HG02981 (cell line): ENCODE results near the gene ABCB9.

Experiments used
- ATAC-seq: cut with Tn5 transposase; IDR thresholded peaks from one replicate; pipeline ENCODE4 v1.9.1; 2021; ENCODE audit warnings: mild to moderate bottlenecking, moderate library complexity; ENCODE audit not compliant: unreplicated experiment

ABCB9 gene

DNA sequence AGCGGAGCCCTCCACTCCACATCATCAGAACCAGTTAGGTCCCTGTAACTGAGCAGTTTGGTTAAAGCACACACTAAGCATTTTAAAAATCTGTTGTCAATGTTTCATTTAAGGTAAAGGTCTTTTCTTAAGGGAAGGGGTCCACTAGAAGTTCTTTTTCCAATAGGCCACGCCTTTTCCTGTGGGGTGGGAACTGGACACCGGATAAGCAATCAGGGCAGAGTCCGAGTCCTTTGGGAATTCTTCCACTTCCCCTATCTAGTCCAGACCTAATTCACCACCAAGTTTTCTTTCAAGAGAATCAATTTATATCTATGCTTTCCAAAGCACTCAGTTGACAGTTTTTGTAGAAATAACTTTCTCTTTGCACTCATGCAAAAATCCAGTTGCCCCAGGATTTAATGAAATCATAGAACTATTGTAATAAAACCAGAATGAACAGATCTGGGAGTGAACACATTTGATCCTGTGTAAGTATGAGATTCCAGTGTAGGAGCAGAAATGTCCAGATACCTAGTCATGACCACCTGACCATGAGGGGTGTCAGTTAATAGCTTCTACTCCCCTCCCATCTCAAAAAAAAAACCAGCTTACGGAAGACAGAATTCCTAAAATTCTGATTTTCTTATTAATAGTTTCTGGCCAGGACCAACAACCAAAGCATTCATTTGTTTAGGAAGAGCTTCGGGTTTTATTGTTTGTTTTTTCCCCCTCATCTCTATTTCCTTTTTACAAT lies 82.0 kb downstream of the ABCB9 start:
- no peak for ATAC-seq

DNA sequence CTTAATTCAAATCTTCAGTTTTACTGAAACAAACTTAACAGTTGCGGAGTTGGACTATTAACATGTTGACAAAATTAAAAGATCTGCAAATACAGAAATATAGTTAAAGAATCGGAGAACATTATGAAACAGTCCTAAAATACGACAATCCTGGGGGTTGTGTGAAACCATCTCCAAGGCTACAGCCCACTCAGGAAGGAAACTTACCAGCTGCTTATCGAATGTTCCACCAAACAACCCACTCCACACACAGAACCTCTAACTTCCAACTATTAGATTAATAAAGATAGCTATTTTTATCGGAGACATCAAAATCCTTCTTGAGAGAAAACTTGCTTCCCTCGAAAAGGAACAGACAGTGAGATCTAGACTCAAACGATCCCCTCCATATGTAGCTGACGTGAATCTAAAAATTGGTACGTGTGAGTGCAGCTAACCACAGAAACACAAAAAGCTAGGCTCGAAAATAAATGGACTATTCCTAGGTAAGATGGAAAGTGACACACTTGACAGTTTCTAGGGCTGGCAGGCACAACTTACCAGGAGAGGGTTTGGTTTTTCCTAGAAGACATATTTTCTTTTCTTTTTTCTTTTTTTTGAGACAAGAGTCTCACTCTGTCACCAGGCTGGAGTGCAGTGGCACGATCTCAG lies 83.2 kb downstream of the ABCB9 start:
- no peak for ATAC-seq

DNA sequence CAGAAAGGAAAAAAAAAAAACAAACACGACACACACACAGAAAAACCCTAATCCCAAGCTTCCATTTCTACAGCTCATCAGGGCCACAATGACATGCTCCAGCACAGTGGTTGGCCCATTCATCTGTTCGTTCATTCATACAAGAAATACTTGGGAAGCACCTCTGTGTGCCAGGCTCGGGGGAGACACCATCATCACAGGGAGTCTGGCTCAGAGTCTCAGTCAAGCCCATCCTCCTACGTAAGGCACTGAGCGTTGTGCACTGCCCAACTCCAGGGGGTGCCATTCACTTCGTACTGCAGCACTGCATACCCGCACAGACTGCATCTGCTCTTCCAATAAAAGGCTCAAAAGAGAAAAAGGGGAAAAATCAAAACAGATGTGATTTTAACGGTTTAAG lies 85.6 kb downstream of the ABCB9 start:
- no peak for ATAC-seq

DNA sequence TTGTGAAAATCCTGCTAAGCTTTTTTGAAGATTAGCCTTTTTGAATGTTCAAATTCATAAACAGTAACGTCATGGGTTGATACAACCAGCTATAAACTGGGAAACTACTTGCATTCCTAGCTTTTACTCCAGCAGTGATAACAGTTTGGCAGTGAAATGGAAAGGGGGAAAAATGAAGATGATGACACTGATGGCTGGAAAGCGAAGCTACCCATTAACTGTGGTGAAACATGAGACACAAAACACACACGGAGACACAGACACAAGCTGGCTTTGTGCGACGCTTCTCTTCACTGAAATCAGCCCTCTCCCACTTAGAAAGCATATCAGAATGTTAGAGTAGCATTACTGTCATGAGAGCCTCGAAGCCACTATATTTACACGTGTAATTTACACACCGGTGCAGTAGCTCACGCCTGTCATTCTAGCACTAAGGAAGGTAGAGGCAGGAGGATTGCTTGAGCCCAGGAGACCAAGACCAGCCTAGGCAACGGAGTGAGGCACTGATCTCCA lies 86.1 kb downstream of the ABCB9 start:
- ATAC-seq, result no peak
